Lower lobe of right lung (tissue), 2 donors: ENCODE results near the gene RERG. TPM values are rescaled to one million over a fixed set of nuclear protein-coding genes. Genes with fewer than 3 reads are reported as not detected.

ENCODE experiments used
- ATAC-seq, 2 donors: fragments of 200-7000 bp; cut with Tn5 transposase; one replicate each; pipeline ENCODE4 v1.9.1; 2020 to 2022; ENCODE audit warnings: mild to moderate bottlenecking in 2 of 2, moderate library complexity in 2 of 2
- DNase-seq: peaks from one replicate; pipeline ENCODE4 v3.0.0-alpha.2; 2020
- H3K27ac ChIP-seq: fragments of 200-600 bp; one replicate; pipeline ENCODE4 v1.8.0; 2022
- H3K27me3 ChIP-seq: fragments of 200-600 bp; one replicate; pipeline ENCODE4 v1.8.0; 2022; ENCODE audit warnings: low read depth
- H3K36me3 ChIP-seq: fragments of 200-600 bp; one replicate; pipeline ENCODE4 v1.8.0; 2022; ENCODE audit warnings: mild to moderate bottlenecking
- H3K4me1 ChIP-seq: fragments of 200-600 bp; one replicate; pipeline ENCODE4 v1.8.0; 2022
- H3K4me3 ChIP-seq: fragments of 200-600 bp; one replicate; pipeline ENCODE4 v1.8.0; 2022; ENCODE audit warnings: mild to moderate bottlenecking
- H3K9me3 ChIP-seq: fragments of 200-600 bp; one replicate; pipeline ENCODE4 v1.8.0; 2022
- CTCF ChIP-seq: fragments of 200-600 bp; IDR thresholded peaks from one replicate; pipeline ENCODE4 v1.8.0; 2022; ENCODE audit warnings: antibody characterized with exemption, mild to moderate bottlenecking
- intact Hi-C: fragments of 100-400 bp; cut with DNase I; formaldehyde crosslinking; loops from one replicate; pipeline ENCODE4 v1.11.0; 2022
- total RNA-seq: library from RNA; stranded (reverse); fragmentation: NEBNext Ultra II Directional; extraction: Animal tissue kit (Norgen Biotek cat#: 25700); gene quantifications from one replicate; pipeline ENCODE4 v1.2.1, GENCODE V29; 2021
- donor health status: DM: no; HTN: yes; CAD: no; lungs with severe emphysema.

The RERG gene
- total RNA-seq, 1 donor from 2014 or later: 9.0 TPM

GRCh38 chr12:15152868-15153267 lies 68.3 kb downstream of the RERG start:
- no peak for DNase-seq
- TF ChIP-seq CTCF: no peak
- Histone ChIP-seq H3K9me3 (no peaks in the 10 kb centered on the region), H3K4me1 (peaks cover 40% of the 10 kb centered on the region), H3K27me3 (no peaks in the 10 kb centered on the region), H3K36me3 (no peaks in the 10 kb centered on the region), H3K4me3 (no peak overlapping the region), H3K27ac (no peak overlapping the region)
- intact Hi-C loops: no loop called here
- peak in 1 of 2 donors; percentile 23 for ATAC-seq

- Histone ChIP-seq H3K36me3 (no peaks in the 10 kb centered on the region), H3K27ac (no peak overlapping the region), H3K4me3 (no peak overlapping the region), H3K4me1 (peaks cover 44% of the 10 kb centered on the region), H3K27me3 (no peaks in the 10 kb centered on the region), H3K9me3 (no peaks in the 10 kb centered on the region)
- ATAC-seq (no peak), DNase-seq (no peak)
- TF ChIP-seq CTCF: peak; percentile 23
- intact Hi-C loops: no loop called here
Observed at GRCh38 chr12:15152456-15152855, 68.8 kb downstream of the RERG start.

- Histone ChIP-seq H3K4me3 (no peak overlapping the region), H3K36me3 (no peaks in the 10 kb centered on the region), H3K4me1 (peaks cover 44% of the 10 kb centered on the region), H3K27ac (peak overlapping the region; percentile 18), H3K9me3 (no peaks in the 10 kb centered on the region), H3K27me3 (no peaks in the 10 kb centered on the region)
- peak; percentile 41 to 66 for ATAC-seq
- intact Hi-C loops: no loop called here
- peak; percentile 44 for TF ChIP-seq CTCF
- no peak for DNase-seq
Observed at GRCh38 chr12:15151161-15152091, 69.8 kb downstream of the RERG start.

- H3K36me3 ChIP-seq: no peaks in the 10 kb centered on the region
- no peaks in the 10 kb centered on the region for H3K27me3 ChIP-seq
- peaks cover 15% of the 10 kb centered on the region for H3K4me1 ChIP-seq
- no peak for ATAC-seq
- DNase-seq: no peak
- no peaks in the 10 kb centered on the region for H3K9me3 ChIP-seq
- no peak overlapping the region for H3K27ac ChIP-seq
- H3K4me3 ChIP-seq: no peak overlapping the region
- intact Hi-C loops: no loop called here
- TF ChIP-seq CTCF: no peak
Observed at GRCh38 chr12:15146585-15146984, 74.6 kb downstream of the RERG start.

GRCh38 chr12:15143467-15143866 lies 77.8 kb downstream of the RERG start:
- intact Hi-C loops: no loop called here

More at GRCh38 chr12:15143467-15143866, 77.8 kb downstream of the RERG start:
- no peak for TF ChIP-seq CTCF
- ATAC-seq (no peak), DNase-seq (no peak)
- Histone ChIP-seq H3K4me1 (peaks cover 5% of the 10 kb centered on the region), H3K27ac (no peak overlapping the region), H3K4me3 (no peak overlapping the region), H3K9me3 (no peaks in the 10 kb centered on the region), H3K36me3 (no peaks in the 10 kb centered on the region), H3K27me3 (no peaks in the 10 kb centered on the region)
